Ramos (cell line): ENCODE data around the gene RALGAPA2.

Experiments used
- in situ Hi-C: fragments of 300-500 bp; cut with MboI; formaldehyde crosslinking; loops from one replicate; pipeline ENCODE4 v1.14.3; 2022; ENCODE audit warnings: low sequenced_read_pairs; ENCODE audit not compliant: unreplicated experiment

Gene RALGAPA2

GRCh38 chr20:20452254-20452676 is 260.2 kb downstream of the RALGAPA2 start:
- in situ Hi-C loops = no loop called here

DNA sequence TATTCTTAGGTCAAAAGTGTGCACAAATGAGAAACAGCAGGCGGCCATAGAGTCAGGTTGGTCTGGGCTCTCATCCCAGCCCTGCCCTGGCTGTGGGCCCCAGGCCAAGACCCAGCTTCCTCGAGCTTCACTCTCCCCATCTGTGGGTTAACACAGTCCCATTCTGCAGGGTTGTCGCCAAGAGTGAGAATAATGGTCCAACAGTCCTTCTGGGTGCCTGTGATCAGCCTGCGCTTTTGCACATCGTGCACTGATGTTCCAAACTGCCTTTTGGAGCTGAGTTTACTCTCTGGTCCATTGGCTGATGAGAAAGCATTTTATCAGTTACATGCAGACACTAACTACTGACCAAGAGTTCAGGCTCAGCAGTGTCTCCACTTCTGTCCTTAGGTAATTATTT is 261.9 kb downstream of the RALGAPA2 start:
- in situ Hi-C loops = no loop called here

GRCh38 chr20:20448881-20449280 is 263.6 kb downstream of the RALGAPA2 start:
- in situ Hi-C loops = no loop called here

- in situ Hi-C loops = no loop called here
These were observed 265.2 kb downstream of the RALGAPA2 start for GRCh38 chr20:20447196-20447595.

GRCh38 chr20:20446425-20447015 is 265.9 kb downstream of the RALGAPA2 start:
- in situ Hi-C loops = no loop called here

DNA sequence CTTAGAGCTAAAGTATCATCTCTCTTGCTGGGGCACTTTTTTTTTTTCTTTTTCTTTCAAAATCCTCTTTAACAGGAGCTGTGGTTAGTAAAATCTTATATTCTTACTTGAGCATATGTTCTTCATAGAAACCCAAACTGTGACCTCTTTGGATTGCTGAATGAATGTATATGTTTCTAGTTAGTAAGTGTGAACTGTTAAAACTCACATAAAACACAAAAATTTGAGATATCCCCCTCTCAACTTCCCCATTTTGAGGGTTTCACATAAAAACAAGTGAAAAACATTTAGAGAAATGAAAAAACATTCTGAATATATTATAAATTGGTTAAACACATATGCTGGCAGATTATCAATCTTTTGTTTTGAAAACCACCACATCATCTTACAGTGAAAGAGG is 266.4 kb downstream of the RALGAPA2 start:
- in situ Hi-C loops = no loop called here

DNA sequence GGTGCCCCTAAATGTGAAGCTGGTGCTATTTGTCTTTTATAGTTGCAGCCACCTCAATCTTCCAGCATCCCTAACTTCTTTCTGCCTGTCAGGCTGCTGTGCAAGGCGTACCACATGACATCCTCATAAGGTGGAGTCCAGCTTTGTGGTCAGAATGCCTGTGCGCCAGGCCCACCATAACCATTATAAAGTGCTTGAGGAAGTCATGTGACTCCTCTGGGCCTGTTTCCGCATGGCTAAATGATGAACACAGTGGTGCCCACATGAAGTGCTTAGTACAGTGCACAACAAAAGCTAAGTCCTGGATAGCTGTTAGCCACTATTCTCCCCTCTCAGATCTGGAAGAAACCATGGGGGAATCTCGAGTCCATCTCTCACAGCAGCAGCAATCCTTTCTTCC is 268.9 kb downstream of the RALGAPA2 start:
- in situ Hi-C loops = no loop called here

GRCh38 chr20:20442466-20442865 is 270.0 kb downstream of the RALGAPA2 start:
- in situ Hi-C loops = no loop called here

GRCh38 chr20:20440886-20441658 is 271.4 kb downstream of the RALGAPA2 start:
- in situ Hi-C loops = no loop called here

DNA sequence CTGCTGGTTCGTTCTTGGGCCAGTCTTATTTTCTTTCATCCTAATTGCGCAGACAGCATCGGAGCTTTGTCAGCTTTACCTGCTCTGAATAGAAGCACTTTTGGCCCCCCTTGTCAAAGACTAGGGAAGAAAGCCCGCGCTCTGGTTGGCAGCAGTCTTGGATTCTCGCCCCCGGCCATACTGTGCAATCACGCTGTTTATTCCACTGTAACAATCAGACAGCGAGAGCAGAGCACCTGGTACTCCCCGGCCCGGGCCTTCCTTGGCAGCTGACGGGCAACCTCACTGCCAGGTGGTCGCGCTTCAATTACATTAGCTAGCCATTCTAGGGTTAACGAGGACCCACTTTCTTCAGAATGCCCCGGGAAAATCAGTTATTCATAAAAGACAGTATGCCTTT is 272.0 kb downstream of the RALGAPA2 start:
- in situ Hi-C loops = no loop called here

- in situ Hi-C loops = no loop called here
These were observed 272.7 kb downstream of the RALGAPA2 start for GRCh38 chr20:20439602-20440190.

- in situ Hi-C loops = no loop called here
These were observed 275.1 kb downstream of the RALGAPA2 start for GRCh38 chr20:20437314-20437713.

GRCh38 chr20:20436689-20437088 is 275.8 kb downstream of the RALGAPA2 start:
- in situ Hi-C loops = no loop called here

GRCh38 chr20:20435453-20435852 is 277.0 kb downstream of the RALGAPA2 start:
- in situ Hi-C loops = no loop called here

DNA sequence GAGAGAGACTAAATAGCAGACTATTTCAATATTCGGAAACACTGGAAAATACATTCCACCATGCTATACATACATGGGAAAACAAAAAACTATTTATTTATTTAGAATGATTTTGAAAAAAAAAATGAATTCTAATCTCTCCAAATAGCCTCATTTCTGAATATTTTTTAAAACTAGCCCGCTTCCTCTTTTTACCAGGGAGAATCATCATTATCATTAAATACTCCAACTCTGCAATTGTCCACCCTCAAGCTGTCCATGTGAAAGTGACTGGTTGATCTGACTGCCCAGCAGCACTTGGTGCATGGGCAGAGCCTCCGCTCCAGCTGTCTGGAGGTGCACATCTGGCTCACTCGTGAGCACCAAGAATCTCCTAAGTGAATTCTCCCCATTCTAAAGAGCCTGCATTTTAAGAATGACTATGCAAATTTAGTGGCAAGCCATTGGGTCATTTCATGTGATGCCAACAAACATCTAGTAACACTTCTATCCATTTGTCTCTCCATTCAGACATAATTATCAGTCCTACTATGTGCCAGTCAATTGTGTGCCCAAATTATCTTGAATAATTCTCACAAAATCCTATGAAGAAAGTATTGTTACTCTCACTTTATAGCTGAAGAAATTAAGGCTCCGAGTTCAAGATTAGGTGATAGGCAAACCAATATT is 279.7 kb downstream of the RALGAPA2 start:
- in situ Hi-C loops = no loop called here

DNA sequence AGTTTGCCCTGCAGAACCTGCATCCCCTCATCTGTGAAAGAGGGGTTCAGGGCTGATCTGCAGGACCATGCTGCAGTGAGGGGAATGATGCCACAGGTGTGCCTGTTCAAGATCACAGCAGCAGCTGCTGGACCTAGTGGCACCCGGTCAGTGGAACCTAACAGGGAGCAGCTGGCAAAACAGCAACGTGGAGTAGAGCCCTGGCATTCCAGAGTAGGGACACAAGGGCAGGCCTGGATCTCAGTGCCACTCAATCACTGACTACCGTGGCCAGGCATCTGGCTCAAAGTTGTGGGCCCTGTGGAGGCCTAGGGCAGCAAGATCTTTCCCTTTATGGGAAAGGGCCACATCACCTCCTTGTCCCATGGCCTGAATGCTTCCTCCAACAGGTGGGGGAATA is 282.4 kb downstream of the RALGAPA2 start:
- in situ Hi-C loops = no loop called here

- in situ Hi-C loops = no loop called here
These were observed 284.4 kb downstream of the RALGAPA2 start for GRCh38 chr20:20428067-20428466.

GRCh38 chr20:20427227-20427864 is 285.1 kb downstream of the RALGAPA2 start:
- in situ Hi-C loops = no loop called here

DNA sequence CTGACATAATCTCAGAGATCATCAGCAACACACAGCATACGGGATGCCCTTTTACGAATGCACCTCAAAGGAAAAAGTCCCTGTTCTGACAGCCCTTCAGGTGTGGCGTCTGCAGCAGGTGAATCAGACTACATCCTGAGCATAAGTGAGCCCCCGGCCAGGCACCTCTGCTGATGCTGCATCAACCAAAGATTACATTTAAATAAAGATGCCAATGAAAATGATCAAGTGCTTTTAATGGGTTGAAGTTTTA is 285.9 kb downstream of the RALGAPA2 start:
- in situ Hi-C loops = no loop called here

- in situ Hi-C loops = no loop called here
These were observed 286.4 kb downstream of the RALGAPA2 start for GRCh38 chr20:20425823-20426654.
